ENCODE measurements around the gene PRKCA. TPM values are rescaled to one million over a fixed set of nuclear protein-coding genes. Genes with fewer than 3 reads are reported as not detected.

Gene PRKCA
- total RNA-seq, 1 experiment from 2014 or later = 20.7 TPM

- H3K36me3 Mint-ChIP-seq (ENCODE audit: insufficient read depth, unreplicated experiment) = peaks cover 6% of the 10 kb centered on the region
- CTCF ChIA-PET = no interaction called here
- DNase-seq (ENCODE audit: unreplicated experiment) = no peak
- POLR2A ChIA-PET = no interaction called here
- H3K27ac Mint-ChIP-seq (ENCODE audit: low read depth, unreplicated experiment) = no peak overlapping the region
- no TSS peak for BruUV-seq (replicated peaks)
- H3K9me3 Mint-ChIP-seq (ENCODE audit: unreplicated experiment) = no peaks in the 10 kb centered on the region
- H3K4me3 Mint-ChIP-seq (ENCODE audit: unreplicated experiment) = no peak overlapping the region
- TF ChIP-seq CTCF (IDR thresholded peaks at IDR 0.05; ENCODE audit: unreplicated experiment) = no peak
- intact Hi-C loops (cut with micrococcal nuclease) = no loop called here
- peaks cover 6% of the 10 kb centered on the region for H3K4me1 Mint-ChIP-seq (ENCODE audit: insufficient read depth, unreplicated experiment)
- H3K27me3 Mint-ChIP-seq (ENCODE audit: insufficient read depth, unreplicated experiment) = no peaks in the 10 kb centered on the region
These were observed 98.3 kb downstream of the PRKCA start for GRCh38 chr17:66400698-66401097.

GRCh38 chr17:66401364-66401763, 99.0 kb downstream of the PRKCA start:
- intact Hi-C loops (cut with micrococcal nuclease) = no loop called here
- CTCF ChIA-PET = no interaction called here
- Mint-ChIP-seq H3K36me3 (ENCODE audit: insufficient read depth, unreplicated experiment) (peaks cover 4% of the 10 kb centered on the region), H3K4me3 (ENCODE audit: unreplicated experiment) (no peak overlapping the region), H3K27me3 (ENCODE audit: insufficient read depth, unreplicated experiment) (no peaks in the 10 kb centered on the region), H3K9me3 (ENCODE audit: unreplicated experiment) (no peaks in the 10 kb centered on the region), H3K27ac (ENCODE audit: low read depth, unreplicated experiment) (no peak overlapping the region), H3K4me1 (ENCODE audit: insufficient read depth, unreplicated experiment) (peaks cover 10% of the 10 kb centered on the region)
- no TSS peak for BruUV-seq (replicated peaks)
- no peak for TF ChIP-seq CTCF (IDR thresholded peaks at IDR 0.05; ENCODE audit: unreplicated experiment)
- DNase-seq (ENCODE audit: unreplicated experiment) = no peak
- POLR2A ChIA-PET = interaction anchor here (0.5 kb wide), 1 partner anchor 8 kb away, joined by 3 read pairs; no protein-coding TSS in a partner anchor

GRCh38 chr17:66403846-66404556, 101.6 kb downstream of the PRKCA start:
- Mint-ChIP-seq H3K4me3 (ENCODE audit: unreplicated experiment) (no peak overlapping the region), H3K27ac (ENCODE audit: low read depth, unreplicated experiment) (no peak overlapping the region), H3K4me1 (ENCODE audit: insufficient read depth, unreplicated experiment) (peaks cover 10% of the 10 kb centered on the region), H3K27me3 (ENCODE audit: insufficient read depth, unreplicated experiment) (no peaks in the 10 kb centered on the region), H3K9me3 (ENCODE audit: unreplicated experiment) (no peaks in the 10 kb centered on the region), H3K36me3 (ENCODE audit: insufficient read depth, unreplicated experiment) (no peaks in the 10 kb centered on the region)
- CTCF ChIA-PET = interaction anchor here (0.7 kb wide), 1 partner anchor 18 kb away, joined by 3 read pairs; no protein-coding TSS in a partner anchor
- intact Hi-C loops (cut with micrococcal nuclease) = no loop called here
- no TSS peak for BruUV-seq (replicated peaks)
- no peak for DNase-seq (ENCODE audit: unreplicated experiment)
- POLR2A ChIA-PET = interaction anchor here (0.6 kb wide), 1 partner anchor 1350 kb away, joined by 3 read pairs; no protein-coding TSS in a partner anchor
- TF ChIP-seq CTCF (IDR thresholded peaks at IDR 0.05; ENCODE audit: unreplicated experiment) = no peak

GRCh38 chr17:66405836-66406677, 103.6 kb downstream of the PRKCA start:
- POLR2A ChIA-PET = no interaction called here
- CTCF ChIA-PET = no interaction called here
- DNase-seq (ENCODE audit: unreplicated experiment) = no peak

More at GRCh38 chr17:66405836-66406677, 103.6 kb downstream of the PRKCA start:
- H3K9me3 Mint-ChIP-seq (ENCODE audit: unreplicated experiment) = no peaks in the 10 kb centered on the region
- H3K27me3 Mint-ChIP-seq (ENCODE audit: insufficient read depth, unreplicated experiment) = no peaks in the 10 kb centered on the region
- no TSS peak for BruUV-seq (replicated peaks)
- peaks cover 10% of the 10 kb centered on the region for H3K4me1 Mint-ChIP-seq (ENCODE audit: insufficient read depth, unreplicated experiment)
- intact Hi-C loops (cut with micrococcal nuclease) = no loop called here
- H3K36me3 Mint-ChIP-seq (ENCODE audit: insufficient read depth, unreplicated experiment) = no peaks in the 10 kb centered on the region
- no peak for TF ChIP-seq CTCF (IDR thresholded peaks at IDR 0.05; ENCODE audit: unreplicated experiment)
- no peak overlapping the region for H3K27ac Mint-ChIP-seq (ENCODE audit: low read depth, unreplicated experiment)
- no peak overlapping the region for H3K4me3 Mint-ChIP-seq (ENCODE audit: unreplicated experiment)

Measured in MCF 10A (cell line).